Embryonic facial prominence (tissue), 1 donor: ENCODE data around the gene EIF3I.
"Not testable (repeated sequence)": the region's sequence is repeated elsewhere in the genome, so short reads cannot be mapped to it uniquely, and the experiment has no call there.

Experiments
- DNase-seq: peaks from one replicate; pipeline ENCODE4 v3.0.0-alpha.2; 2016; ENCODE audit errors: extremely low spot score

Gene EIF3I

DNA sequence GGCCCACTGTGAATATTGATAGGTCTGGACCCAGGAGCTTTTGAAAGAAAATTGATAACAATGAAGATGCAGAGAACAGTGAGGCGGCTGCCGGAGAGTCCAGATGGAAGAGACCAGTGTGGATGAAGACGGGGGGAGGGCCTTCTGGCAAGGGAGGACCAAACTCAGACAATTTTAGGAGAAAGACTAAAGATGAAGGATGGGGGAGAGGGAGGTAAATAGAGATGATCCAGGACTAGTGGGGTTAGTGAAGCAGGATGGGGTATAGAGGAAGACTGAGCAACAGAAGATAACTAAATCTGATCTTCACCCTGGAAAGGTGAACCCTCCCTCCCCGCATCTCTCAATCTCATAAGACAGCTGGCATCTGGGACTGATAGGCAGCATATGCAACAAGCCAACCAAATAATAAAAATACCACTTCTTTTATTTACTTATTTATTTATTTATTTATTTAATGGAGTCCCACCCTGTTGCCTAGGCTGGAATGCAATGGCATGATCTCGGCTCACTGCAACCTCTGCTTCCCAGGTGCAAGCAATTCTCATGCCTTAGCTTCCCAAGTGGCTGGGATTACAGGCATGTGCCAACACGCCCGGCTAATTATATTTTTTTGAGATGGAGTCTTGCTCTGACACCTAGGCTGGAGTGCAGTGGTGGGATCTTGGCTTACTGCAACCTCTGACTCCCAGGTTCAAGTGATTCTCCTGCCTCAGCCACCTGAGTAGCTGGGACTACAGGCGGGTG lies 10.5 kb downstream of the EIF3I start:
- no peak for DNase-seq

DNA sequence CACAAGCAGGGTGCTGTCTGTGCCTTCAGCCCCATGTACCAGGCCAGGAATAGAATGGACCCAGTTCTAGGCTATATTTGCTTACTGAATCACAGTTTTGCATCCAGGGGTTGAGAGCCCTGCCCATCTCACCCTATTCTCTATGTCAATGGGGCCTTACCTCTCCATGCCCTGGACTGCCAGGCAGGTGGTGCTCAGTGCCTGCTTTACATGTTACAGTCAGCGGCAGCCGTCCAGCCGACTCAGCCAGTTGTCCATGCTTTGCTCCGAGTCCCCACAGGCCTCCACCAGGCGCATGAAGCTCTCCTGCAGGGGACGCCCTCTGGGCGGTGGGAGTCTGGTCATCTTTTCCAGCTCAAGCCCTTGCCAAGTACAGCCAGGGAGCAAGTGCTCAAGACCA lies 12.6 kb downstream of the EIF3I start:
- no peak for DNase-seq

DNA sequence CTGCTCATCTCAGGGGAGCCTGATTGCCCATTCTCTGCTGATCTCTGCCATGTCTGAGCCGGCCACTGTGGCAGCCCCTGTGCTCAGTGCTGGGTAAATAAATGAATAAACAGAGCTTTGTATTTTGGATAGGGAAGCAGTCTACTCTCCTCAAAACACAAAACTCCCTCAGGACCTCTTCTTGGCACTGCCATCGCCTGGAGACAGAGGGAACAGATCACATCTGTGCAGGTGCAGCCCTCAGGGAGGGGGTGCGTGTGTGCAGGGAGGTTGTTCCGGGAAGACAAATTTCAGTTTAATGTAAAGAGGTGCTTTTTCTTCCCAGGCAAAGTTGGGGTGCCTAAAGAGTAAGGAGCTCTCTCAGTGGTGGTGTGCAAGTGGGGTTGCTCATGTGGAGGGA lies 17.1 kb downstream of the EIF3I start:
- DNase-seq: no peak

DNA sequence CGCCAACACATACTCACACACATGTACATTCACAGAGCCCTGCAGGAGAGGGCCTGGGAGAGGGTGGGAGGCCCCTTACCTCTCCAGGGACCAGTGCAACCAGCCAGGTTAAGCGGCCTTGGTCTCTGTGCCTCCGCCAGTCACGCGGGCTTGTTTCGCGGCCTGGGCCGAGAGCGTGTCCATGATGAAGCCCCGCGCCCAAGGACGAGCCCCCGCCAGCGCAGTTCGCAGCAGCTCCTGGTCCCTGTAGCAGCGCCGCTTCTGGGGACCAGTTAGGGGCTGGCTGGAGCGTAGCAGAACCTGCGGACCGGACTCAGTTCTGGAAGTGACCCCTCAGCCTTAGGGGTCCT lies 17.6 kb downstream of the EIF3I start:
- DNase-seq: no peak

DNA sequence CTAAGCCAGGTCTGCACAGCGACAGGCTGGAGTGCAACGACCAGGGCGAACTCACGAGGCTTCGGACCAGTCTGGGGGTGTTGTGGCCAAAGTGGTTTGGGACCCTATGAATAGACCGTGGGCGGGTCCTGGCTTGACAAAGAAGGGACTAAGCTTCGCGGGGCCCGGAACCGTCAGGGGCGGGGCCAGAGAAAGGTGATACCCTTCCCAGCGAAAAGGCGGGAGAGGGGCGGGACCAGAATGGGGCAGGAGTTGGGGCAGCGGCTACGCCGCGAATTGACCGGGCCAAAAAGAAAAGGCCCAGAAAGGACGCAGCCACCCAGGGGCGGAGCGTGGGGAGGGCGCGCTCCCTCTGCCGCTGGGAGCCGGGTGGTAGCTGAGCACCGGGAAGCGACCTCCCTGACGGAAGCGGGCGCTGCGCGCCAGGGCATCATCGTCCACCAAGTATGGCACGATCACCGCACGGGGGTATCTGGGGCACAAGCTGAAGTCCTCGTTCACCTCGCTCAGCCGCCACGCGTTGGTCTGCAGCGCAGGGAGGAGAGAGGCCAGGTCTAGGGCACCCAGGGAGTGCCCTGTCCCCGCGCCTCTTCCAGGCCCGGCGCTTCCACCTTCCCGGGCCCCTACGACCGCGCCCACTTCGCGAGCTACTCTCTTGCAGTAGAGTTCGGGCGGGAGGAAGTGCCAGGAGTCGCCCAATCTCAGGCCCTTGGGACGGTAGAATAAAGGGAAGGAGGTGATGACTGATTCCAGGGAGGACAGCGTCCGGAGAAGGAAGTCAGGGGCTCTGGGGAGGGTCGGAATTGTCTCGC lies 18.1 kb downstream of the EIF3I start:
- DNase-seq: no peak

DNA sequence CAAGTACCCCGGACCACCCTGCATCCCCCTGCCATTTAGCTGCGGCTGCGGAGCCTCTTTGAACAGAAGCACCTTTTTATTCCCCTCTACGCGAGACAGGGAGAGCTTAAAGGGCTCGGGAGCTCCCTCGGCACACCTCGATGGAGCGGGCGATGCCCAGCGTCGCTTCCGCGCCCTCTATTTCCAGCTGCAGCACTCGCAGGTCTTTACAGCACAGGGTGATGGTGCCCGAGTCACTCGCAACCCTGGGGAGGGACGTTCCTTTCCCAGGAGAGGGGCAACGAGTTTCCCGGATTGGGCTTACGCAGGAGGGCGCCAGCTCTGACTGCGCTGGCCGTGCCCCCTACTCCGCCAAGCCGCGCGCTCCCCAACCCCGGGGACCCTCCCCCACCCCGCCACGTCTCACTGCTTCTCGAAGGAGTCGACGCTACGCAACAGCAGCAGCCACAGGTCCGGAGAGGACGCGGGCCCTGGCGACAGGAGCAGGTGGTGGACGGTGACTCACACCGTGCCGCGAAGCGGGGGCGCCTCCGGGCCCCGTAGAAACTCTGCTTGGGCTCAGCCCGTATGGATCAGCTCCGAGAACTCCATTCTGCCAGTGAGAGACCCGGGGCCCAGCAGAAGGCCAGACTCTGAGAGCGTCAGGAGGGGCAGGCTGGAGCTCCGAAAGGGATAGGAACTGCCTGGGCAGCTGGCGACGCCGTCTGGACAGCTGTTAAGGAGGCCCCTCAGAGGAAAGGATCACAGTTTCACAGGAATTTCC lies 19.0 kb downstream of the EIF3I start:
- DNase-seq: no peak

DNA sequence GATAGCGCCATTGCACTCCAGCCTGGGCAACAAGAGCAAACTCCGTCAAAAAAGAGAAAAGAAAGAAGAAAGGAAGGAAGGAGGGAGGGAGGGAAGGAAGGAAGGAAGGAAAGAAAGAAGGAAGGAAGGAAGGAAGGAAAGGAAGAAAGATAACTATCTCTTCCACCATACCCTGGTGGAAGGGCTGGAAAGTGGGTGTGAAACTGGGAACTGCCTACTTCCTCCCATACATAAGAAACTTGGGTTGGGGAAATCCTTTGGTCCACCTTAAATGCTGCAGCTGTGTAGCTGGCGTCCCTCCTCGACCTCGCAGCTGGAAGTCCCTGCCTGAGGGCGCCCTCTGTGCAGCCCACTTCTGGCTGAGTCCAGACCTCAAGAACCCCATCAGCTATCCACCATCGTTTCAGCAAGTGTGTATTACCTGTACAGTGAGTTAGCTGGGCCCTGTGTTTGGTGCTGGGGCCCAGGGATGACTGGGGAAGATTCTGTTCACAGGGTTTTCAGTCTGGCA lies 20.2 kb downstream of the EIF3I start:
- no peak for DNase-seq

DNA sequence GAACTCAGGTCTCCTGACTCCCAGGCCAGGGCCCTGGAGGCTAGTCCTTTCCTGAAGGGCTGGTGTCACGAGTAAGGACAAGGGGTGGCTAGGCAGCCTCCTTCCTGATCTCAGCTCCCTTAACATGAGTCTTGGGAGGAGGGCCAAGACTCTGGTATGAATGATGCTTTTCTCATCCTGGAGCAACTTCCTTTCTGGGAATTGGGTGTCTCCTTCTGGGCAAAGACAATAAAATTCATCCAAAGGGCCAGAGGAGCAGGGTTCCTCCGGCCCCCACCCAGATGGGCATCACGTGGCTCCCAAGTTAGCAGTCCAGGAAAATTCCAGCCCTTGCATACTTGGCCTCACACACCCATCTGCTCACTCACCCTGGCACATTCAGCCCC lies 24.7 kb downstream of the EIF3I start, which contains the start of gene FAM167B:
Gene FAM167B, plus strand, starts transcription at position 335 of the 386 bp plus-strand sequence. CDS start 200 bp downstream, outside the sequence.
- no peak for DNase-seq

DNA sequence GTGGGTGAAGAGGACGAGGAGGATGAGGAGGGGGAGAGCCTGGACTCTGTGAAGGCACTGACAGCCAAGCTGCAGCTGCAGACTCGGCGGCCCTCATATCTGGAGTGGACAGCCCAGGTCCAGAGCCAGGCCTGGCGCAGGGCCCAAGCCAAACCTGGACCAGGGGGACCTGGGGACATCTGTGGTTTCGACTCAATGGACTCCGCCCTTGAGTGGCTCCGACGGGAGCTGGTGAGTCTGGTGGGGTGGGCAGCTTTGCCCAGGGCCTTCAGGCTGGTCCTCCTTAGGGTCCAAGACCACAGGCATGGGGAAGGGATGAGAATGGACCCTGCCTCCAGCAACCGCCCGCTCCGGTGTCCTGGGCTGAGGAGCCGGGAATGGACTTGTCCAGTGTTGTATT lies 25.2 kb downstream of the EIF3I start:
- no peak for DNase-seq

DNA sequence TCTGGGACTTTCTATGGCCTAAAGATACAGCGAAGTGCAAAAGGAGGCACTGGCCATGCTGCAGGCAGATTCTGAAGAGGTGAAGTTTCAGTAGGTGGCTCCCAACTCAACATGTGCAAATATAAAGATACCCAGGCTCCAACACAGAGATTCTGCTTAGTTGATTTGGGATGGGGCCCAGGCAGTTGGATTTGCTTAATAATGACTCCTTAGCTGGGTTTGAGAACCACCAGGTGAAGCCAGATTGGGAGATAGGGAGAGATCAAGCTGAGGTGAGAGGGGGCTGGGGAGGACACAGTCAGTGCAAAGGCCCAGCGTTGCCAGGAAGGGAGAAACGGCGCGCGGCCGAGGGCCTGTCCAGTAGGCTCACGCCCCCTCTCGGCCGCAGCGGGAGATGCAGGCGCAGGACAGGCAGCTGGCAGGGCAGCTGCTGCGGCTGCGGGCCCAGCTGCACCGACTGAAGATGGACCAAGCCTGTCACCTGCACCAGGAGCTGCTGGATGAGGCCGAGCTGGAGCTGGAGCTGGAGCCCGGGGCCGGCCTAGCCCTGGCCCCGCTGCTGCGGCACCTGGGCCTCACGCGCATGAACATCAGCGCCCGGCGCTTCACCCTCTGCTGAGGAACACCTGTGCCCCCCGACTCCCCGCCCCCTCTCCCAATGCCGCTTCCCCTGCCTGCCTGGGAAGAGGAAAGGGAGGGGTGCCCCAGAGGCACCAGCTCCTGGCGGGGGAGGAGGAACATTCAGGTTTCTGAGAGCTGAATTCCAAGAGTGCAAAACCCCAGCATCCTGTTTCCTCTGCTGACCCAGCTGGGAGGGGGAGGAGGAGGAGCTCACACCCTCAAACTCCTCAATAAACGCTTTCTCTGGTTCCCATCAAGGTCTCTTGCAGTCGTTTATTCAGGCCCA lies 26.0 kb downstream of the EIF3I start:
- no peak for DNase-seq

DNA sequence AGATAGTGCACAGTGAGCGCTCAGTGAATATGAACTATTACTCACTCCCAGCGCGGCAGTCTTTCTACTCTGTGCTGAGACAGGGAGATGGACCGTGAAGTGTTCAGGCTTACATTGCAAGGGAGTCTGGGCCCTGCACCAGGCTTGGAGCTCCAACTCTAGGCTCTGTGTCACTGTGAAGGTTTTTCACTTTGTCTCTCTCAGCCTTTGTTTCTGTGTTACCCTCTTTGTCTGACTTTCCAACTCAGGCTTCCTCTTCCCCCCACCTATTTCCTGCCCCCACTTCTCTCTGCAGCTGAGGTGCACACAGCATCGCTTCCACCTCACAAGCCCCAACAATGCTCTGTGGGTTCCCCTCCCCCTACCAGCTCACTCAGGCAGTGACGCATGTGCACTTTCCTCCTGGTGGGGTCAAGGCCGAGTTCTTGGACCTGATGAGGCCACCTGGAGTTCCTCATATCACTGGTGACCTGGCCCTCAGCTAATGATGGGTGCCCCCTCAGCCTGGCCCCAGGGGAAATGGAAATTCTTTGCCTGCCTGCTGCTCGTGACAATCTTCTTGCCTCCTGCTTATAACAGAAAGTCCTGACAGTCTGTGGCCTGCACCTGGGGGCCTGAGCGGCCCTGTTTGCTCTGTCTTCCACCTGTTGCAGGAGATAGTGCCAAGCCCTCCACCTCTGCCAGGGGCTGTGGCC lies 27.8 kb downstream of the EIF3I start:
- no peak for DNase-seq

DNA sequence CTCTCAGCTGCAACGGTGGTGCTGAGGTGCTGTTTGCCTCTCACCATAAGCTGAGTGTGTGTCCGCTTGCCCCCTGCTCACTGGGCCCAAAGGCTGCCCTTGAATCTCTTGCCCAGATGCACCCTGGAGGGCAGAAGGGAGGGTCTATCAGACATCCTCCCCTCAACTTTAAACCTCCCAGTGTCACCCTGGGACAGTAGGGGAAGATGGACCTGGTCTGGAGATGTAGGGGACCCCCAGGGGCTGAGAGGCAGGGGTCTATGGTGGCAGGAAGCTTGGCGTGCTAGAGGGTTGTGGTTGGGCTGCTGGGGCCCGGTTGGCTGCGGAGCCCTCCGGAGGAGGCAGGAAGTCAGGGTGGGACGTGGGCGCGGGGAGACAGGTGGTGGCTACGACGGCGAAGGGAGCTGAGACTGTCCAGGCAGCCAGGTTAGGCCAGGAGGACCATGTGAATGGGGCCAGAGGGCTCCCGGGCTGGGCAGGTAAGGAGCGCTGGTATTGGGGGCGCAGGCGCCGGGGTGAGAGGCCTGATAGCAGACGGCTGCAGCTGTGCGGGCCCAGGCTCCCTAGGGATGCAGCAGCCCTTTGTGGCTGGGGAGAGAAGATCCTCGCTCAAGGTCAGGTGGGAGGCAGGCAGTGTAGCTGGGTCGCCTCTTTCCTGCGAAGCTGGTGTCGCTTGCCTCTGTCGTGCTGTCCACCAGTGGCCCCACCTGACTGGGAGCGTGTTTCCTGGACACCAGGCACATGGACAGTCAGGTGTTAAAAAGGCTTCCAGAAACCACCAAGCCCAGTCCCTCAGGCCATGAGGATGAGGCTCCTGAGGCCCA lies 28.9 kb downstream of the EIF3I start, which contains the start of gene LCK:
Gene LCK, plus strand, starts transcription at position 373 of the 824 bp plus-strand sequence. CDS start 23,065 bp downstream, outside the sequence.
- DNase-seq: no peak

DNA sequence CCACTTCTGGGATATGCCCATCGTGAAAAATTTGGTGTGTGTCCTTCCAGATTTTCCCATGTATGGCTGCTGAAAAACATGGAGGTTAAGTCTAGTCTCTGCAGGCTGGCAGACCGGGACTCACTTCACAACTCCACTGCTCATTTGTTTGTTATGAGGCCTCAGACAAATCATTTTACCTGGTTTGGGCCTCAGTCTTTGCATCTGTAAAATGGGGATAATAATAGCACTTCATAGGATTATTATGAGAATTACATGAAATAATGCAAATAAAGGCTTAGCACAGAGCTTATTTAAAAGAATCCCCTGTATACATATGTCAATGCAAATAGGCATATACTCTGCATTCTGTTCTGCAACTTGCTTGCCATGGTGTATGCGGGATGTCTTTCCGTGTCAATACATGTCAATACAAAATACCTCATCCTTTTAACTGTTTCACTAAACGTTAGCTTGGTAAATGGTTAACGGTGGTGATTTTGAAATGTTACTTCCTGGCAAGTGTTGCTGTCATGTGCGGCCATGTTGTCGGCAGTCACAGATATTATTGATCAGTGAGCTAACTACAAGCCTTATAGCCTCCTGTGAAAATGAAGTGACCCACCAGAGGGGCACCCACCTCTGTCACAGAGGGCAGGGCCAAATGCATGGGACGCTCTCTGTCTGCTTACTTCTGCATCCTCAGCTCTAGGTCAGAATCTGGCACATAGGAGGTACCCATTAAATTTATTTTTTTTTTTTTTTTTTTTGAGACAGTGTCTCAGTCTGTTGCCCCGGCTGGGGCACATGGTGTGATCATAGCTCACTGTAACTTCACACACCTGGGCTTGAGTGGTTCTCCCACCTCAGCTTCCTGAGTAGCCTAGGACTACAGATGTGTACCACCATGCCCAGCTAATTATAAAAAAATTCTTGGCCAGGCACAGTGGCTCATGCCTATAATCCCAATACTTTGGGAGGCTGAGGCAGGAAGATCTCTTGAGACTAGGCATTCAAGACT lies 33.2 kb downstream of the EIF3I start:
- no peak for DNase-seq

DNA sequence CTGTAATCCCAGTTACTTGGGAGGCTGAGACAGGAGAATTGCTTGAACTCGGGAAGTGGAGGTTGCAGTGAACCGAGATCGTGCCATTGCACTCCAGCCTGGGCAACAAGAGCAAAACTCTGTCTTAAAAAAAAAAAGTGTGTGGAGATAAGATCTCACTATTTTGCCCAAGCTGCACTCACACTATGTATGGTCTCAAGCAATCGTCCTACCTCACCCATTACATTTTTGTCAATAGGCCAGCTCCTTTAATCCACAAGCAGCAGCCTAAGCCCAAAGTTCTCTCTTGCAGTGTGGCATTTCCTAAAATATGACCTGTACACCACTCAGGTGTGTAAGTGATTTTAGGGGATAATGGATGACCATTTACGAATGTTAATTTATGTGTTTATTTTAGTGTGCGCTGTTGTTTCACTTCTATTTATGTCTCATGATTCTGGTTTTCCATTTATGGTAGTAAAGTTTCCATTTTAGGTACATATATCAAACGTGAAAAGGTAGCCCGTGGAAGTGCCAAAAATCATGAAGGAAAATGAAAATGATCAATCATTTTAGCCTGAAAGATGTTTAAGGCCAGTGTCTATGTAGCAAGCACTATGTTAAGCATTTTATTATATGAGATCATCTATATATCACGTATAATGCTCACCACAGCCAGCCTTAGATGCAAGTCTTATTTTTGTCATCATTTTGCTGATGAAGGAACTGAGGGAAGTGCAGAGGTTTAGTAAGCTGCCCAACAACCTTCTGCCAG lies 34.4 kb downstream of the EIF3I start:
- no peak for DNase-seq

DNA sequence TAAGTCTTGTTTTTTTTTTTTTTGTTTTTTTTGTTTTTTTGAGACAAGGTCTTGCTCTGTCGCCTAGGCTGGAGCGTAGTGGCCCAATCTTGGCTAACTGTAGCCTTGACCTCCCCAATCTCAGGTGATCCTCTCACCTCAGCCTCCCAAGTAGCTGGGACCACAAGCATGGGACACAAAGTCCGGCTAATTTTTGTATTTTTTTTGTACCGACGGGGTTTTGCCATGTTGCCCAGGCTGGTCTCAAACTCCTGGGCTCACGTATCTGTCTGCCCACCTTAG lies 35.0 kb downstream of the EIF3I start:
- DNase-seq: no peak

DNA sequence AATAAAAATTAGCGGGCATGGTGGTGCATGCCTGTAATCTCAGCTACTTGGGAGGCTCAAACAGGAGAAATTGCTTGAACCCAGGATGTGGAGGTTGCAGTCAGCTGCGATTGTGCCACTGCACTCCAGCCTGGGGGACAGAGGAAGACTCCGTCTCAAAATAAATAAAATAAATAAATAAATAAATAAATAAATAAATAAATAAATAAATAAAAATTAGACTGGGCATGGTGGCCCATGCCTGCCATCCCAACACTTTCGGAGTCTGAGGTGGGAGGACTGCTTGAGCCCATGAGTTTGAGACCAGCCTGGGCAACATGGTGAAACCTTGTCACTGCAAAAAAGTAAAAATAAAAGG lies 41.0 kb downstream of the EIF3I start:
- DNase-seq: not testable (repeated sequence)

DNA sequence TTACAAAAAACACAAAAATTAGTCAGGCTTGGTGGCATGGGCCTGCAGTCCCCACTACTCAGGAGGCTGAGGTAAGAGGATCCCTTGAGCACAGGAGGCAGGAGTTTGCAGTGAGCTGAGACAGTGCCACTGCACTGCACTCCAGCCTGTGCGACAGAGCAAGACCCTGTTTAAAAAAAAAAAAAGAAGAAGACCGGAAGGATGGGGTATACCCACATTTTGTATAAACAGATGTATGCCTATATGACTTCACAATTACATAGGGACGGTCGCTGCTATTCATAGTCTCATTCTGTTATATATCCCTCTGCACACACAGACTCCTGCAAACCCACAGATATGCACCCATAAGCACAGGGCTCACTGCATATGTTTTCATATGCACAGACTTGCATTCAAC lies 41.5 kb downstream of the EIF3I start:
- DNase-seq: no peak

DNA sequence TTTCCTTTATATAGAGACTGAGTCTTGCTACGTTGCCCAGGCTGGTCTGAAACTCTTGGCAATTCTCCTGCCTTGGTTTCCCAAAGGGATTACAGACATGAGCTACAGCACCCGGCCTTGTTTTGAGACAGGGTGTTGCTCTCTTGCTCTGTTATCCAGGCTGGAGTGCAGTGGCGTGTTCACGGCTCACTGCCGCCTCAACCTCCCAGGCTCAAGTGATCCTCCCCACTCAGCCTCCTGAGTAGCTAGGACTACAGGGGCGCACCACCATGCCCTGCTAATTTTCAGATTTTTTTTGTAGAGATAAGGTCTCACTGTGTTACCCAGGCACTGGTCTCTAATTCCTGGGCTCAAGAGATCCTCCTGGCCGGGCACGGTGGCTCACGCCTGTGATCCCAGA lies 43.6 kb downstream of the EIF3I start:
- DNase-seq: no peak
